K562 (cell line): ENCODE data around the gene AIFM3. TPM values are rescaled to one million over a fixed set of nuclear protein-coding genes. Genes with fewer than 3 reads are reported as not detected.
A peak's percentile ranks its signal among the peaks of the same experiment; 100 is the strongest.

ENCODE experiments used
- MAFK ChIP-seq: IDR thresholded peaks from 2 replicates; pipeline ENCODE4 v1.6.1; 2011; ENCODE audit warnings: low read length, improper control_type of control experiment
- TAF1 ChIP-seq: IDR thresholded peaks from 2 replicates; pipeline ENCODE4 v1.6.1; 2011; ENCODE audit warnings: mild to moderate bottlenecking, low read length, moderate library complexity; ENCODE audit not compliant: insufficient read depth, control insufficient read depth, severe bottlenecking; ENCODE audit errors: extremely low read depth
- TOE1 ChIP-seq, 2 experiments: fragments of 450-650 bp in 1 of 2; sonication (generic) in 1 of 2; formaldehyde crosslinking in 1 of 2; IDR thresholded peaks; 2 replicates each; pipeline versions ENCODE4 v1.7.1 to v1.8.0; 2016 to 2022; ENCODE audit warnings: borderline replicate concordance in 2 of 2, mild to moderate bottlenecking in 2 of 2, antibody characterized with exemption in 1 of 2, inconsistent platforms in 1 of 2, low read depth in 1 of 2, missing genetic modification reagents in 1 of 2, moderate library complexity in 1 of 2
- ZNF324 ChIP-seq: fragments of 250-450 bp; sonication (Bioruptor Pico); IDR thresholded peaks from 2 replicates; pipeline ENCODE4 v1.4.0; 2020; ENCODE audit warnings: mild to moderate bottlenecking
- ZSCAN32 ChIP-seq: fragments of 450-650 bp; formaldehyde crosslinking; IDR thresholded peaks from 2 replicates; pipeline ENCODE4 v1.4.0; 2020; ENCODE audit warnings: mild to moderate bottlenecking, moderate library complexity
- polyA plus RNA-seq, 8 experiments: library from polyadenylated mRNA; depleted of rRNA in 4 of 8; stranded (reverse) in 5 of 8; unstranded in 3 of 8; fragments of >200 nt; fragmentation: Nextera tagmentation in 2 of 8; fragmentation: Illumina TruSeq in 1 of 8; extraction: Ambion mirVana in 2 of 8; extraction: Trizol in 1 of 8; gene quantifications; 2 replicates each; pipeline versions ENCODE4 v1.2.1 to v1.2.3, GENCODE V29; 2011 to 2014; ENCODE audit warnings: inconsistent platforms in 1 of 8, missing spikeins in 1 of 8
- total RNA-seq, 7 experiments: library from RNA; depleted of rRNA in 6 of 7; stranded (reverse); fragments of >200 nt in 6 of 7; fragmentation: Illumina TruSeq in 2 of 7; extraction: Trizol in 2 of 7; gene quantifications; 2 replicates each; pipeline versions ENCODE4 v1.2.1 to v1.2.3, GENCODE V29; 2011 to 2021; ENCODE audit warnings: low replicate concordance in 1 of 7
- TF ChIP-seq, protein P1 (sequence below), 2 experiments: fragments of 450-650 bp; IDR thresholded peaks; 2 replicates each; pipeline ENCODE4 v1.6.1; 2018; ENCODE audit warnings: mild to moderate bottlenecking in 2 of 2, low read depth in 1 of 2; ENCODE audit not compliant: partially characterized antibody in 2 of 2
- TF ChIP-seq, protein P2 (sequence below), 3 experiments: fragments of 200-800 bp in 1 of 3; fragments of 250-450 bp in 1 of 3; fragments of 450-650 bp in 1 of 3; sonication (Bioruptor Pico) in 1 of 3; sonication (Bioruptor generic) in 1 of 3; formaldehyde crosslinking in 1 of 3; IDR thresholded peaks; 2 replicates each; pipeline versions ENCODE4 v1.6.1 to v1.8.0; 2016 to 2022; ENCODE audit warnings: mild to moderate bottlenecking in 2 of 3, missing genetic modification characterization in 2 of 3, missing compliant biosample characterization in 1 of 3, moderate library complexity in 1 of 3
- TF ChIP-seq, protein P3 (sequence below): sonication (generic); formaldehyde crosslinking; IDR thresholded peaks from 2 replicates; pipeline ENCODE4 v1.8.0; 2023; ENCODE audit warnings: missing genetic modification reagents, mild to moderate bottlenecking, borderline replicate concordance

The AIFM3 gene
- total and polyA plus RNA-seq, 9 of the 15 experiments (the other 6 are each of a cell fraction or from before 2014, with no cell fraction given) = 0.03 to 0.20 (median 0.07) TPM; not detected in 1

DNA sequence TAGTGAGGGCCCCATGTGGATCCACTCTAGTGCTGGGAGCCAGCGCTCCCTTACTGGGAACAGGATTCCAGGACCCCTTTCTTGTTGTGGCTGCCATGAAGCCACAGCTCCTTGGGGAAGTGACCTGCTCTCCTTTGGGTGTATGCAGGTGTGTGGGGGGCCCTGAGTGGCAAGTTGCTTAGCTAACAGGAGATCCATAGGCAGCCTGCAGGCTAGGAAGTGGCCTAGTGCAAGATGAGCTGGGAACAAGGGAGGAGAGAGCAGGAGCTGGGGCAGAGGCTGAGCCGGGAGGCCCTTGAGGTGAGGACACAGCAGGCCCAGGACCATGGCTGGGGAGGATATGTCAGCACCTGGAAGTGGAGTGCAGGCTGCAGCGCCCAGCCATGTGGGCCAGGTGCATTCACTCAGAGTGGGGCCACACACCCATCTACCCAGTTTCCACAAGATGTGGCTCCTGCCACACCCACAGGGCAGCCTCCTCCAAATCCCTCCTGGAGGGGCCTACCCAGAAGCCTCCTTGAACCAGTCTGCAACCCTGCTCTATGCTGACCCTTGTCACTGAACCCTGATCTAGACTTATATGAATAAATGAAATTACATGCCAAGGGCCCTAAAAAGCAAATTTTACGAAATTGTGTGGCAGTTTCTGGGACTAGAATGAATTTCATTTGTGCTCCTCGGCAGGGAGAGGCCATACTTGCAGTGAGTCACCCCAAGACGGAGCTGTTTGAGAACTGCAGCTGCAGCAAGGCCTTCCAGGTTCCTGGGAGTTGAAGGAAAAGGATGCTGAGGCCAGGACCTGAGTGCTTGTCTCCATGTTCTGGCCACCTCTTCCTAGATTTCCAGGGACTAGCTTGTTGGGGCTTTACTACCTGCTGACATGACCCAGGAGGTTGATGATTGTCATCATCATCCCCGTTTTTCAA is 31.6 kb downstream of the AIFM3 start (continued):
- TF ChIP-seq, protein P1, sequence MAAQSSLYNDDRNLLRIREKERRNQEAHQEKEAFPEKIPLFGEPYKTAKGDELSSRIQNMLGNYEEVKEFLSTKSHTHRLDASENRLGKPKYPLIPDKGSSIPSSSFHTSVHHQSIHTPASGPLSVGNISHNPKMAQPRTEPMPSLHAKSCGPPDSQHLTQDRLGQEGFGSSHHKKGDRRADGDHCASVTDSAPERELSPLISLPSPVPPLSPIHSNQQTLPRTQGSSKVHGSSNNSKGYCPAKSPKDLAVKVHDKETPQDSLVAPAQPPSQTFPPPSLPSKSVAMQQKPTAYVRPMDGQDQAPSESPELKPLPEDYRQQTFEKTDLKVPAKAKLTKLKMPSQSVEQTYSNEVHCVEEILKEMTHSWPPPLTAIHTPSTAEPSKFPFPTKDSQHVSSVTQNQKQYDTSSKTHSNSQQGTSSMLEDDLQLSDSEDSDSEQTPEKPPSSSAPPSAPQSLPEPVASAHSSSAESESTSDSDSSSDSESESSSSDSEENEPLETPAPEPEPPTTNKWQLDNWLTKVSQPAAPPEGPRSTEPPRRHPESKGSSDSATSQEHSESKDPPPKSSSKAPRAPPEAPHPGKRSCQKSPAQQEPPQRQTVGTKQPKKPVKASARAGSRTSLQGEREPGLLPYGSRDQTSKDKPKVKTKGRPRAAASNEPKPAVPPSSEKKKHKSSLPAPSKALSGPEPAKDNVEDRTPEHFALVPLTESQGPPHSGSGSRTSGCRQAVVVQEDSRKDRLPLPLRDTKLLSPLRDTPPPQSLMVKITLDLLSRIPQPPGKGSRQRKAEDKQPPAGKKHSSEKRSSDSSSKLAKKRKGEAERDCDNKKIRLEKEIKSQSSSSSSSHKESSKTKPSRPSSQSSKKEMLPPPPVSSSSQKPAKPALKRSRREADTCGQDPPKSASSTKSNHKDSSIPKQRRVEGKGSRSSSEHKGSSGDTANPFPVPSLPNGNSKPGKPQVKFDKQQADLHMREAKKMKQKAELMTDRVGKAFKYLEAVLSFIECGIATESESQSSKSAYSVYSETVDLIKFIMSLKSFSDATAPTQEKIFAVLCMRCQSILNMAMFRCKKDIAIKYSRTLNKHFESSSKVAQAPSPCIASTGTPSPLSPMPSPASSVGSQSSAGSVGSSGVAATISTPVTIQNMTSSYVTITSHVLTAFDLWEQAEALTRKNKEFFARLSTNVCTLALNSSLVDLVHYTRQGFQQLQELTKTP (IDR thresholded peaks at IDR 0.05; ENCODE audit: low read depth in 1 of 2, partially characterized antibody in 2 of 2) = no peak
- TF ChIP-seq, protein P2, sequence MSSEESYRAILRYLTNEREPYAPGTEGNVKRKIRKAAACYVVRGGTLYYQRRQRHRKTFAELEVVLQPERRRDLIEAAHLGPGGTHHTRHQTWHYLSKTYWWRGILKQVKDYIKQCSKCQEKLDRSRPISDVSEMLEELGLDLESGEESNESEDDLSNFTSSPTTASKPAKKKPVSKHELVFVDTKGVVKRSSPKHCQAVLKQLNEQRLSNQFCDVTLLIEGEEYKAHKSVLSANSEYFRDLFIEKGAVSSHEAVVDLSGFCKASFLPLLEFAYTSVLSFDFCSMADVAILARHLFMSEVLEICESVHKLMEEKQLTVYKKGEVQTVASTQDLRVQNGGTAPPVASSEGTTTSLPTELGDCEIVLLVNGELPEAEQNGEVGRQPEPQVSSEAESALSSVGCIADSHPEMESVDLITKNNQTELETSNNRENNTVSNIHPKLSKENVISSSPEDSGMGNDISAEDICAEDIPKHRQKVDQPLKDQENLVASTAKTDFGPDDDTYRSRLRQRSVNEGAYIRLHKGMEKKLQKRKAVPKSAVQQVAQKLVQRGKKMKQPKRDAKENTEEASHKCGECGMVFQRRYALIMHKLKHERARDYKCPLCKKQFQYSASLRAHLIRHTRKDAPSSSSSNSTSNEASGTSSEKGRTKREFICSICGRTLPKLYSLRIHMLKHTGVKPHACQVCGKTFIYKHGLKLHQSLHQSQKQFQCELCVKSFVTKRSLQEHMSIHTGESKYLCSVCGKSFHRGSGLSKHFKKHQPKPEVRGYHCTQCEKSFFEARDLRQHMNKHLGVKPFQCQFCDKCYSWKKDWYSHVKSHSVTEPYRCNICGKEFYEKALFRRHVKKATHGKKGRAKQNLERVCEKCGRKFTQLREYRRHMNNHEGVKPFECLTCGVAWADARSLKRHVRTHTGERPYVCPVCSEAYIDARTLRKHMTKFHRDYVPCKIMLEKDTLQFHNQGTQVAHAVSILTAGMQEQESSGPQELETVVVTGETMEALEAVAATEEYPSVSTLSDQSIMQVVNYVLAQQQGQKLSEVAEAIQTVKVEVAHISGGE (CRISPR knock-in tag; IDR thresholded peaks at IDR 0.05) = no peak
- TF ChIP-seq MAFK (no peak), TAF1 (no peak), ZSCAN32 (CRISPR knock-in tag) (peak; percentile 57), ZNF324 (no peak; the same call in 1 of the 2 replicates), TOE1 (IDR thresholded peaks at IDR 0.05; ENCODE audit: borderline replicate concordance) (no peak), TOE1 (CRISPR knock-in tag; IDR thresholded peaks at IDR 0.05; ENCODE audit: borderline replicate concordance, low read depth) (no peak)
- TF ChIP-seq, protein P3, sequence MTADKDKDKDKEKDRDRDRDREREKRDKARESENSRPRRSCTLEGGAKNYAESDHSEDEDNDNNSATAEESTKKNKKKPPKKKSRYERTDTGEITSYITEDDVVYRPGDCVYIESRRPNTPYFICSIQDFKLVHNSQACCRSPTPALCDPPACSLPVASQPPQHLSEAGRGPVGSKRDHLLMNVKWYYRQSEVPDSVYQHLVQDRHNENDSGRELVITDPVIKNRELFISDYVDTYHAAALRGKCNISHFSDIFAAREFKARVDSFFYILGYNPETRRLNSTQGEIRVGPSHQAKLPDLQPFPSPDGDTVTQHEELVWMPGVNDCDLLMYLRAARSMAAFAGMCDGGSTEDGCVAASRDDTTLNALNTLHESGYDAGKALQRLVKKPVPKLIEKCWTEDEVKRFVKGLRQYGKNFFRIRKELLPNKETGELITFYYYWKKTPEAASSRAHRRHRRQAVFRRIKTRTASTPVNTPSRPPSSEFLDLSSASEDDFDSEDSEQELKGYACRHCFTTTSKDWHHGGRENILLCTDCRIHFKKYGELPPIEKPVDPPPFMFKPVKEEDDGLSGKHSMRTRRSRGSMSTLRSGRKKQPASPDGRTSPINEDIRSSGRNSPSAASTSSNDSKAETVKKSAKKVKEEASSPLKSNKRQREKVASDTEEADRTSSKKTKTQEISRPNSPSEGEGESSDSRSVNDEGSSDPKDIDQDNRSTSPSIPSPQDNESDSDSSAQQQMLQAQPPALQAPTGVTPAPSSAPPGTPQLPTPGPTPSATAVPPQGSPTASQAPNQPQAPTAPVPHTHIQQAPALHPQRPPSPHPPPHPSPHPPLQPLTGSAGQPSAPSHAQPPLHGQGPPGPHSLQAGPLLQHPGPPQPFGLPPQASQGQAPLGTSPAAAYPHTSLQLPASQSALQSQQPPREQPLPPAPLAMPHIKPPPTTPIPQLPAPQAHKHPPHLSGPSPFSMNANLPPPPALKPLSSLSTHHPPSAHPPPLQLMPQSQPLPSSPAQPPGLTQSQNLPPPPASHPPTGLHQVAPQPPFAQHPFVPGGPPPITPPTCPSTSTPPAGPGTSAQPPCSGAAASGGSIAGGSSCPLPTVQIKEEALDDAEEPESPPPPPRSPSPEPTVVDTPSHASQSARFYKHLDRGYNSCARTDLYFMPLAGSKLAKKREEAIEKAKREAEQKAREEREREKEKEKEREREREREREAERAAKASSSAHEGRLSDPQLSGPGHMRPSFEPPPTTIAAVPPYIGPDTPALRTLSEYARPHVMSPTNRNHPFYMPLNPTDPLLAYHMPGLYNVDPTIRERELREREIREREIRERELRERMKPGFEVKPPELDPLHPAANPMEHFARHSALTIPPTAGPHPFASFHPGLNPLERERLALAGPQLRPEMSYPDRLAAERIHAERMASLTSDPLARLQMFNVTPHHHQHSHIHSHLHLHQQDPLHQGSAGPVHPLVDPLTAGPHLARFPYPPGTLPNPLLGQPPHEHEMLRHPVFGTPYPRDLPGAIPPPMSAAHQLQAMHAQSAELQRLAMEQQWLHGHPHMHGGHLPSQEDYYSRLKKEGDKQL = no peak
